Stomach (tissue), 4 donors: ENCODE data around the gene EXOC4.

Source experiments
- CTCF ChIP-seq, 7 experiments: fragments of 450-650 bp in 4 of 7; fragments of 200-600 bp in 3 of 7; sonication (generic) in 3 of 7; IDR thresholded peaks; one replicate each; pipeline ENCODE4 v1.5.1; 2016 to 2019; ENCODE audit warnings: antibody characterized with exemption in 7 of 7, control low read depth in 2 of 7, mild to moderate bottlenecking in 1 of 7
- EP300 ChIP-seq: sonication (generic); formaldehyde crosslinking; IDR thresholded peaks from one replicate; pipeline ENCODE4 v1.6.1; 2017; ENCODE audit warnings: antibody characterized with exemption
- POLR2A ChIP-seq, 4 donors: fragments of 450-650 bp; IDR thresholded peaks; one replicate each; pipeline ENCODE4 v1.6.1; 2016; ENCODE audit warnings: antibody characterized with exemption in 4 of 4, control low read depth in 2 of 4, mild to moderate bottlenecking in 1 of 4, moderate library complexity in 1 of 4

GRCh38 chr7:134047675-134048074 lies 794.8 kb downstream of the EXOC4 start:
- TF ChIP-seq CTCF (IDR thresholded peaks at IDR 0.05) = no peak
- no peak for TF ChIP-seq POLR2A (IDR thresholded peaks at IDR 0.05)
- TF ChIP-seq EP300 = no peak
